Brain microvascular endothelial cell (primary cell): ENCODE results near the gene IGFBP6.

Source experiments
- DNase-seq: peaks from one replicate; pipeline ENCODE4 v3.0.0-alpha.2; 2020
- H3K27ac ChIP-seq: fragments of 250-450 bp; sonication (Bioruptor Pico); 2 replicates; pipeline ENCODE4 v1.5.1; 2020; ENCODE audit warnings: mild to moderate bottlenecking, moderate library complexity
- H3K27me3 ChIP-seq: fragments of 250-450 bp; sonication (Bioruptor Pico); replicated peaks from 2 replicates; pipeline ENCODE4 v1.5.1; 2020; ENCODE audit warnings: mild to moderate bottlenecking
- H3K36me3 ChIP-seq: fragments of 250-450 bp; sonication (Bioruptor Pico); replicated peaks from 2 replicates; pipeline ENCODE4 v1.5.1; 2020; ENCODE audit warnings: mild to moderate bottlenecking
- H3K4me3 ChIP-seq: 2 replicates; pipeline ENCODE4 v1.5.1; 2011; ENCODE audit warnings: low read depth, mild to moderate bottlenecking, control low read depth, low read length, moderate library complexity
- CTCF ChIP-seq: IDR thresholded peaks from 2 replicates; pipeline ENCODE4 v1.5.1; 2011; ENCODE audit warnings: low read depth, mild to moderate bottlenecking, moderate library complexity, low read length, control low read depth, inconsistent platforms; ENCODE audit errors: missing control alignments
- in situ Hi-C: cut with HindIII; loops from 2 replicates; pipeline ENCODE4 v1.10.0; 2017; ENCODE audit warnings: low sequenced_read_pairs, low pct_ligation_motif_present

Gene IGFBP6

DNA sequence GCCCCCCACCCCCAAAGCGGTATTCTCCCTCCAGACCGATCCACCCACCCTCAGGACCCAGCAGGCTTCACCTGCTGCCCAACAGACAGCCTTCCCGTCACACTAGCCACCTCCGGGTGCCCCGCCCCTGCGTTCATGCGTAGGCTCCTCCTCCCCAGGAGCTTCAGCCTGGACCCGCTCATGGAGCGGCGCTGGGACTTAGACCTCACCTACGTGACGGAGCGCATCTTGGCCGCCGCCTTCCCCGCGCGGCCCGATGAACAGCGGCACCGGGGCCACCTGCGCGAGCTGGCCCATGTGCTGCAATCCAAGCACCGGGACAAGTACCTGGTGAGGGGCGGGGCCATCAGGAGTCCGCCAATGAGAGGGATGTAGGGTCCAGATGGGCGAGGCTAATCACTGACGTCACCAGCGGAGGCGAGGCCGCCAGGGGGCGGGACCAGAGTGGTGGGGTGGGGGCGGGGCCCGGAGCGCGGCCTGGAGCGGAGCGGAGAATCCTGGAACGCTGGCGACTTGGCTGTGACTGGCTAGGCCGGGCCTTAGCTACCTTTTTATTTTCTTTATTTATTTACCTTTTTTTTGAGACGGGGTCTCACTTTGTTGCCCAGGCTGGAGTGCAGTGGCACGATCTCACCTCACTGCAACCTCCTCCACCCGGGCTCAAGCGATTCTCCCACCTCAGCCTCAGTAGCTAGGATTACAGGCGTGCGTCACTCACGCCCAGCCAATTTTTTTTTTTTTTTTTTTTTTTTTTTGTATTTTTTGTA is 43.2 kb upstream of the IGFBP6 start:
- Histone ChIP-seq H3K27ac (no peak overlapping the region), H3K4me3 (peak overlapping the region; percentile 67), H3K36me3 (peaks cover 39% of the 10 kb centered on the region), H3K27me3 (no peaks in the 10 kb centered on the region)
- in situ Hi-C loops, result no loop called here
- DNase-seq, result peak; percentile 68
- no peak for TF ChIP-seq CTCF

DNA sequence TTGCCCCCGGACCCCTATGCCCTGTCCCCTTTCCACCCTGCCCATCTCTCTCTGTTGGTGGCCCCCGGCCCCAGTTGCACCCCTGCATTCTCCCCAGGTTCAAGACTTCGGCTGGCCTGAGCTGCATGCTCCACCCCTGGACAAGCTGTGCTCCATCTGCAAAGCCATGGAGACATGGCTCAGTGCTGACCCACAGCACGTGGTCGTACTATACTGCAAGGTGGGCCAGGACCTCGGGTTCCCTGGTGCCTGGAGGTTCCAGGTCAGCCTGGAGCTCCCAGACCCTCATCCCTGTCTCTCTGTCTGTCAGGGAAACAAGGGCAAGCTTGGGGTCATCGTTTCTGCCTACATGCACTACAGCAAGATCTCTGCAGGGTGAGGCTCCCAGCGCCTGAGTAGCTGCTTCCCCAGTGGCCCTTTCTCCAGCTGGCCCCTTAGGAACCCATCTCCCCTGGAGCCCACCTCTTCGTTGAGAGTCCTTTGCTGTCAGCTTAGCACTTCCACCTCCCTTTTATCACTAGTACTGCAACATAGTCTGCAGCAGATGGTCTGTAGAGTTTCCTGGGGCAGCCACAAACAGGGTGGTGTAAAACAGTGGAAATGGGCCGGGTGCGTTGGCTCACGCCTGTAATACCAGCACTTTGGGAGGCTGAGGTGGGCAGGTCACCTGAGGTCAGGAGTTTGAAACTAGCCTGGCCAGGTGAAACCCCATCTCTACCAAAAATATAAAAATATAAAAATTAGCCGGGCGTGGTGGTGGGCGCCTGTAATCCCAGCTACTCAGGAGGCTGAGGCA is 41.8 kb upstream of the IGFBP6 start:
- Histone ChIP-seq H3K4me3 (no peak overlapping the region), H3K27ac (no peak overlapping the region), H3K27me3 (no peaks in the 10 kb centered on the region), H3K36me3 (peaks cover 51% of the 10 kb centered on the region)
- no peak for DNase-seq
- no peak for TF ChIP-seq CTCF
- in situ Hi-C loops, result no loop called here

DNA sequence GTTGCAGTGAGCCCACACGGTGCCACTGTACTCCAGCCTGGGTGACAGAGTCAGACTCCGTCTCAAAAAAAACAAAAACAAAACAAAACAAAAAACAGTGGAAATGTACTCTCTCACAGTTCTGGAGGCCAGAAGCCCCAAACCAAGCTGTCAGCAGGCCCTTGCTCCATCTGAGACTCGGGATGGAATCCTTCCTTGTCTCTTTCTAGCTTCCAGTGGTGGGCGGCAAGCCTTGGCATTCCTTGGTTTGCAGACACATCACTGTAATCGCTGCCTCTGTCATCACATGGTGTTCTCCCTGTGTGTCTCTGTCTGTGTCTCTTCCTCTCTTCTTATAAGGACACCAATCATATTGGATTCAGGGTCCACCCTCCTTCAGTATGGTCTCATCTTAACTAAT is 41.2 kb upstream of the IGFBP6 start:
- Histone ChIP-seq H3K36me3 (peaks cover 53% of the 10 kb centered on the region), H3K27me3 (no peaks in the 10 kb centered on the region), H3K27ac (no peak overlapping the region), H3K4me3 (no peak overlapping the region)
- TF ChIP-seq CTCF, result no peak
- in situ Hi-C loops, result no loop called here
- DNase-seq, result no peak

DNA sequence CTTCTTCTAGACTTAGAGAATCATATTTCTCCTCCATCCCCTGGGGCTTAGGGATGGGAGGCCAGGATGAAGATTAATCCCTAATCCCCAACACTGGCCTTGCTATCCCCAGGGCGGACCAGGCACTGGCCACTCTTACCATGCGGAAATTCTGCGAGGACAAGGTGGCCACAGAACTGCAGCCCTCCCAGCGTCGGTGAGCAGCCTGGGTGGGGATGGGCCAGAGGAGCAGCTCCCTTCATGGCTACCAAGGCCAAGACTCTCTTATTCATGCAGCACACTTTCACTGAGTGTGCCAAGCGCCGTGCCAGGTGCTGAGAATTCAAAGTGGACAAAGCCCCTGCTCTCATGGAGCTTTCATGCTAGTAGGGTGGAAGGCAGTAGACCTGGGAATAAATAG is 40.6 kb upstream of the IGFBP6 start:
- DNase-seq, result no peak
- no peak overlapping the region for H3K27ac ChIP-seq
- peaks cover 57% of the 10 kb centered on the region for H3K36me3 ChIP-seq
- in situ Hi-C loops, result no loop called here
- no peak overlapping the region for H3K4me3 ChIP-seq
- no peaks in the 10 kb centered on the region for H3K27me3 ChIP-seq
- TF ChIP-seq CTCF, result no peak

GRCh38 chr12:53057816-53058500 is 39.5 kb upstream of the IGFBP6 start:
- Histone ChIP-seq H3K27ac (no peak overlapping the region), H3K27me3 (no peaks in the 10 kb centered on the region), H3K36me3 (peaks cover 67% of the 10 kb centered on the region), H3K4me3 (no peak overlapping the region)
- in situ Hi-C loops, result no loop called here
- DNase-seq, result no peak
- TF ChIP-seq CTCF, result no peak
